GM12891 (cell line): ENCODE results near the gene DUSP11. TPM values are rescaled to one million over a fixed set of nuclear protein-coding genes. Genes with fewer than 3 reads are reported as not detected.
A peak's percentile ranks its signal among the peaks of the same experiment; 100 is the strongest.

ENCODE experiments used
- DNase-seq: peaks from one replicate; pipeline ENCODE4 v3.0.0; 2011; ENCODE audit warnings: low spot score; ENCODE audit not compliant: insufficient read length
- FAIRE-seq: peaks from 2 replicates; lab custom pipeline; 2011; peaks lifted over from hg19 to GRCh38; lab: Jason Lieb, UNC
- PAX5 ChIP-seq: IDR thresholded peaks from 2 replicates; pipeline ENCODE4 v1.6.1; 2011; ENCODE audit warnings: low read length, moderate library complexity, mild to moderate bottlenecking; ENCODE audit not compliant: insufficient read depth, severe bottlenecking
- POLR2A ChIP-seq: IDR thresholded peaks from 2 replicates; pipeline ENCODE4 v1.6.1; 2011; ENCODE audit warnings: low read depth, low read length, control low read depth
- POLR2AphosphoS5 ChIP-seq: IDR thresholded peaks from 2 replicates; pipeline ENCODE4 v1.6.1; 2011; ENCODE audit warnings: low read depth, low read length, control low read depth
- POU2F2 ChIP-seq: IDR thresholded peaks from 2 replicates; pipeline ENCODE4 v1.6.1; 2011; ENCODE audit warnings: low read depth, mild to moderate bottlenecking, control low read depth, low read length, moderate library complexity
- SPI1 ChIP-seq: IDR thresholded peaks from 2 replicates; pipeline ENCODE4 v1.6.1; 2011; ENCODE audit warnings: low read depth, low read length, control low read depth
- TAF1 ChIP-seq: IDR thresholded peaks from 2 replicates; pipeline ENCODE4 v1.6.1; 2011; ENCODE audit warnings: low read depth, low read length, control low read depth
- polyA plus RNA-seq: library from polyadenylated mRNA; unstranded; fragments of >200 nt; gene quantifications from one replicate; pipeline ENCODE4 v1.2.1, GENCODE V29; 2012; ENCODE audit warnings: low read depth, missing spikeins, inconsistent platforms; ENCODE audit not compliant: missing spikeins

Gene DUSP11
- polyA plus RNA-seq, result 19.4 TPM

DNA sequence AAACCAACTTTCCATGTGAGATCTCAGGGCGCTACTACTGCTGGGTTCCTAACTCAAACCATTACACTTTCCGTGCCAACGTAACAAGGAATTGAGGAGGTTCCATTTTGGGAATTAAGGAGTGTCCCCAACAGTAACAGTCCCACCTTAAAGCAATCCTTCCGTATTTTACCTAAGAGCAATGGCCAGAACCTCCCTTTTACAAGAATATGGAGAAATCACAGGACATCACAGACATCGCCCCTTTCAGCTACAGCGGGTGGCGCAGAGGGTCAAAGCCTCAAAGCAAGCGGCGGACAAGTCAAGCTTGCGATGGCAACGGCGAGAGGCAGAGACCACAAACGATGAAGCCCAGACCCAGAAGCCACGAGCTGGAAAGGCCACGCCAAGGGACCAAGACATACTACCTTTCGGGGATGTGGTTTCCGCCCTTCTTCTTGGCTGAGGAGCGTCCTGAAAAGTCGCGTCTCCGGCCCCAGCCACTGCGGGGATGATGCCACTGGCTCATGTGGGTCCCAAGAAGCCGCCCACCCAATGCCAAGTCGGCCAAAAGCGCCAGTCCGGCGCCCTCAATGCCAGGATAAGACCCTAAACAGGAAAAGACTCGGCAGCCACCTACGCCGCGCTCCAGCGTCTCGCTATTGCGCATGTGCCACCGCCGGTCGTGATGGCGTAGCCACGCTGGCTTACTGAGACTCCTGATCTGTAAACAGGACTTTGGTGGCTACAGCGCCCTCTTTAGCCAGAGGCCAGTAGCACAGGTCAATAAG lies at the start of gene DUSP11:
Gene DUSP11, minus strand, starts transcription at position 637 of the 770 bp plus-strand sequence. Its CDS starts 129 bp downstream, at position 508.
- FAIRE-seq, result peak; percentile 99
- TF ChIP-seq POLR2A (peak; percentile 76), POU2F2 (no peak), POLR2AphosphoS5 (peak; percentile 75; the same call in 1 of the 2 replicates)
- DNase-seq, result peak; percentile 79

GRCh38 chr2:73828818-73829570 lies 49.1 kb upstream of the DUSP11 start, which contains the start of gene STAMBP:
Gene STAMBP, plus strand, starts transcription at chr2:73828961. Its CDS starts 1,896 bp downstream, at chr2:73830857.
- peak; percentile 66 for DNase-seq
- peak; percentile 67 for TF ChIP-seq POLR2A
- peak; percentile 19; the same call in 1 of the 2 replicates for TF ChIP-seq TAF1
- TF ChIP-seq PAX5, result no peak
- peak; percentile 65; the same call in 1 of the 2 replicates for TF ChIP-seq POLR2AphosphoS5
- peak; percentile 91 for FAIRE-seq

DNA sequence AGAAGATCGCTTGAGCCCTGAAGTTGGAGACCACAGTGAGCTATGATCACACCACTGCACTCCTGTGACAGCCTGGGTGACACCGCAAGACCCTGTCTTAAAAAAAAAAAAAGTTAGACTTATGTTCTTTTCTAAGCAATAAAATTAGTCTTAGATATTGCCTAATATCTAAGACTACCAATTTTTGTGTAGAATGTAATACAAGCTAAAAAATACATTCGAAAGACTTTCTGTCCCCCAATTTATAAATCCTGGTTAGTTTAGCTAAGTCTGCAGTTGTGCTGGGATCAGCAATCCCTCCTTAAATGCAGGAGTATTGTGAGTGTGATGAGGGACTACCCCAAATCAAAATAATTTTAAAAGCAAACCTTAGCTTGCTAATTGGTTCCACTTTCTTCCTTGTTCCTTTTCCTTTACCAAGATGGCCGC lies 48.5 kb upstream of the DUSP11 start:
- FAIRE-seq (no peak), DNase-seq (no peak)
- TF ChIP-seq PAX5 (no peak), POLR2A (no peak), POLR2AphosphoS5 (no peak), POU2F2 (no peak), SPI1 (no peak), TAF1 (no peak)

DNA sequence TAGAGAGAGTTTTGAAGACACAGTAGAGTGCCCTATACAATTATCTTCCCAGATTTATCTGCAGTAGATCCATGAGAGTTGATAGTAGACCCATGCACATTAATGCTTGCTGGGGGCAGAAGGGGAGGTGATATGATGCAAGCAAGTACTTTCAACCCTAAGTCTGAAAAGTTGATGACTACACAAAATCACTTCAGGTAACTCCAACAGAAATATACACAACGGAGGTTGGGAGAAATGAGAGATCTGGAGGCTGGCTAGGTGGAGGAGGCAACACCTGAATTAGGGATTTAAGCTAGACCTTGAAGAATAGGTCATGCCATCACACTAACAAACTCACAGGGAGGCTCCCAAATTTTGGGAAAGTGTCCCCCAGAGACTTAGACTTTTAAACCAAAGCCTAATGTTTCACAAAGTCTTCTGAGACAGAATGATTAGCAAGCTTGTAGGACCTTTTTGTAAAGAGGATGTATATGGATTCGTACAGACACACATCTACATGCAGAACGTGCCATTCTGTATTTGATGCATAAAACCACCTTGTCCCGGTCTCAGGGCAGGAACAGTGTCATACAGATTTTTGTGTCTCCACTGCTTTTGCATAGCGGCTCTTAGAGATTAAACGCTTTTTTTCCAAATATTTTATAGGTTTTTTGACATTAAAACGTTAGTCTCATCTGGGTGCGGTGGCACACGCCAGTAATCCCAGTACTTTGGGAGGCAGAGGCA lies 47.9 kb upstream of the DUSP11 start:
- peak; percentile 35 for FAIRE-seq
- TF ChIP-seq POU2F2 (no peak), PAX5 (no peak), TAF1 (no peak), POLR2A (no peak), SPI1 (no peak)
- DNase-seq, result no peak

DNA sequence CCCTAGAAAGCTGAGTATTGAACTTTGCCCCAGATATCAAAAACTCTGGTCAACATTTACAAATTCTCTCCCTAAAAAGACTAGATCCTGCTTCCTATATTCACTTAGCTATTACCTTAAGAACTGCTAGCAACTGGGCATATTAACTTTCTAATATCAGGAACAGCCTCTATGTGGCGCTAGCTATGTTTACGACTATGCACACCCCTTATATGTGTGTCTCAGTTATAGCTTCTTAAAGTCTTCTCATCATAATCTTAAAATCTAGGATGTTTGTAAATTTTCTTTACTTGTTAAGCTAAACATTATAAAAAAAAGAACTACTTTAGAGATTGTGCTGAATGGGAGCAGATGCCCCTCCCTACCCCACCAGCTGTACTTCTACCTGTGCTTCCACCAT lies 47.1 kb upstream of the DUSP11 start:
- TF ChIP-seq SPI1 (no peak), TAF1 (no peak), POLR2AphosphoS5 (no peak)
- no peak for DNase-seq
- no peak for FAIRE-seq

DNA sequence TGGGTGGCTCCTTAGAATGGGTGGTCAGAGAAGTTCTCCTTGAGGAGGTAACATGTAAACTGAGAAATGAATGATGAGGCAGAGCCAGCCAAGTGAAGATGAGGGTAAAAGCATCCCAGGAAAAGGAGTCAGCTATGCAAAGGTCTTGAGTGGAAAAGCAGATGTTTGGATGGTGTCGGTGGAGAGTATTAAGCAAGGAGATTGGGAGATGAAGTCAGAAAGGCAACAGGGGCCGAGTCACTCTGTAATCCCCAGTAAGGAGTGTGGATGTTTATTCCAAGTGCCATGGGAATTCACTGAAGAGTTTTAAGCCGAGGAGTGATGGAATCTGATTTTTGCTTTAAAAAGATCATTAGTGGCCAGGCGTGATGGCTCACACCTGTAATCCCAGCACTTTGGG lies 45.5 kb upstream of the DUSP11 start:
- no peak for FAIRE-seq
- TF ChIP-seq SPI1 (no peak), PAX5 (no peak), TAF1 (no peak), POU2F2 (no peak), POLR2AphosphoS5 (no peak), POLR2A (no peak)

GRCh38 chr2:73823916-73824523 lies 44.1 kb upstream of the DUSP11 start:
- FAIRE-seq (peak; percentile 62), DNase-seq (no peak)
- TF ChIP-seq TAF1 (no peak), POU2F2 (no peak), POLR2A (no peak), SPI1 (no peak), PAX5 (no peak)

More for the DNA sequence above, 45.5 kb upstream of the DUSP11 start:
- no peak for DNase-seq

GRCh38 chr2:73823416-73823815 lies 43.5 kb upstream of the DUSP11 start:
- TF ChIP-seq TAF1 (no peak), SPI1 (no peak), POLR2AphosphoS5 (no peak), POLR2A (no peak), POU2F2 (no peak), PAX5 (no peak)
- FAIRE-seq (no peak), DNase-seq (no peak)

DNA sequence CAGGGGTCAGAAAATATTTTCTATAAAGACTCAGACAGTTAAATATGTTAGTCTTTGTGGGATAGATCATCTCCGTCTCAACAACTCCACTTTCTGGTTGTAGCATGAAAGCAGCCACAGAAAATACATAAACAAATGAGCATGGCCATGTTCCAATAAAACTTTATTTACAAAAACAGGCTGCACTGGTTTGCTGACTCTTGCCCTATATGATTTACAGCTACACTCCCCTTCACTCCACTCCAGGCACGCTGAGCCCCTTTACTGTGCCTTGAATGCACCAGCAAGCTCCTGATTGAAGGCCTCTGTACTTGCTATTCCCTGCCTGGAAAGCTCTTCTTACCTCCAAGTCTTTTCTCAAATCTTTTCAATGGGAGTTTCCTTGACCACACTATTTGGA lies 43.1 kb upstream of the DUSP11 start:
- DNase-seq (no peak), FAIRE-seq (no peak)
- TF ChIP-seq PAX5, result no peak
- no peak for TF ChIP-seq SPI1

GRCh38 chr2:73822276-73822675 lies 42.4 kb upstream of the DUSP11 start:
- FAIRE-seq (peak; percentile 78), DNase-seq (no peak)
- TF ChIP-seq SPI1 (peak; percentile 36; the same call in 1 of the 2 replicates), PAX5 (no peak), POU2F2 (0 out of 2 replicates have a peak, but pooled peaks have one; percentile 26)
